GM18868 (cell line): ENCODE data around the gene PTPRN2.

Experiments used
- ATAC-seq: cut with Tn5 transposase; IDR thresholded peaks from one replicate; pipeline ENCODE4 v1.9.1; 2021; ENCODE audit warnings: mild to moderate bottlenecking, moderate library complexity; ENCODE audit not compliant: unreplicated experiment

Gene PTPRN2

GRCh38 chr7:157662110-157662791 is 925.4 kb downstream of the PTPRN2 start:
- ATAC-seq = no peak

- ATAC-seq = no peak
Observed at GRCh38 chr7:157661611-157661975, 926.0 kb downstream of the PTPRN2 start.

GRCh38 chr7:157660971-157661610 is 926.5 kb downstream of the PTPRN2 start:
- ATAC-seq = no peak

GRCh38 chr7:157658851-157659412 is 928.7 kb downstream of the PTPRN2 start:
- no peak for ATAC-seq

GRCh38 chr7:157657741-157658740 is 929.6 kb downstream of the PTPRN2 start:
- no peak for ATAC-seq

GRCh38 chr7:157656195-157656769 is 931.3 kb downstream of the PTPRN2 start:
- no peak for ATAC-seq

GRCh38 chr7:157654350-157654749 is 933.3 kb downstream of the PTPRN2 start:
- ATAC-seq = no peak

GRCh38 chr7:157653827-157654207 is 933.8 kb downstream of the PTPRN2 start:
- no peak for ATAC-seq

GRCh38 chr7:157652954-157653826 is 934.4 kb downstream of the PTPRN2 start:
- no peak for ATAC-seq

- no peak for ATAC-seq
Observed at GRCh38 chr7:157652161-157652953, 935.3 kb downstream of the PTPRN2 start.

- no peak for ATAC-seq
Observed at GRCh38 chr7:157651366-157652160, 936.1 kb downstream of the PTPRN2 start.

GRCh38 chr7:157650801-157651200 is 936.8 kb downstream of the PTPRN2 start:
- ATAC-seq = no peak

GRCh38 chr7:157650131-157650631 is 937.4 kb downstream of the PTPRN2 start:
- ATAC-seq = no peak

- ATAC-seq = no peak
Observed at GRCh38 chr7:157646551-157646950, 941.1 kb downstream of the PTPRN2 start.

- no peak for ATAC-seq
Observed at GRCh38 chr7:157645539-157645938, 942.1 kb downstream of the PTPRN2 start.

GRCh38 chr7:157644946-157645345 is 942.7 kb downstream of the PTPRN2 start:
- no peak for ATAC-seq

GRCh38 chr7:157643525-157643970 is 944.1 kb downstream of the PTPRN2 start:
- ATAC-seq = no peak

- no peak for ATAC-seq
Observed at GRCh38 chr7:157641866-157642265, 945.8 kb downstream of the PTPRN2 start.
